ENCODE results near the gene COL27A1. TPM values are rescaled to one million over a fixed set of nuclear protein-coding genes. Genes with fewer than 3 reads are reported as not detected.
A peak's percentile ranks its signal among the peaks of the same experiment; 100 is the strongest.

The COL27A1 gene
- total and polyA plus RNA-seq, 12 donors, result 3.1 to 35.8 (median 5.1) TPM

- DNase-seq (no peak), ATAC-seq (no peak)
- intact Hi-C loops (cut with DNase I), result no loop called here
- WGBS, 2 donors, result 96% methylated on average over 8 of the region's 8 CpGs
- no peaks in the 10 kb centered on the region for H3K9me3 ChIP-seq
- no peaks in the 10 kb centered on the region for H3K27me3 ChIP-seq
- TF ChIP-seq CTCF (IDR thresholded peaks at IDR 0.05), result no peak
- no peaks in the 10 kb centered on the region for H3K4me1 ChIP-seq
- no peak overlapping the region for H3K4me3 ChIP-seq
- peaks cover 0 to 4% (median 0%) of the 10 kb centered on the region in 9 donors for H3K36me3 ChIP-seq
- H3K27ac ChIP-seq, result no peak overlapping the region
Observed at GRCh38 chr9:114196117-114196516, 40.8 kb downstream of the COL27A1 start.

GRCh38 chr9:114196979-114197622 lies 41.8 kb downstream of the COL27A1 start:
- H3K4me1 ChIP-seq, result no peaks in the 10 kb centered on the region
- WGBS, 2 donors, result 77 to 80% methylated on average over 8 of the region's 8 CpGs
- H3K9me3 ChIP-seq, result no peaks in the 10 kb centered on the region
- ATAC-seq (peak in 1 of 8 donors; percentile 39), DNase-seq (no peak)
- H3K36me3 ChIP-seq, result peaks cover 0 to 4% (median 0%) of the 10 kb centered on the region in 9 donors
- TF ChIP-seq CTCF (IDR thresholded peaks at IDR 0.05), result no peak
- H3K4me3 ChIP-seq, result no peak overlapping the region
- H3K27ac ChIP-seq, result no peak overlapping the region
- H3K27me3 ChIP-seq, result no peaks in the 10 kb centered on the region
- intact Hi-C loops (cut with DNase I), result no loop called here

- intact Hi-C loops (cut with DNase I), result no loop called here
- peaks cover 0 to 4% (median 0%) of the 10 kb centered on the region in 9 donors for H3K36me3 ChIP-seq
- DNase-seq (no peak), ATAC-seq (no peak)
- 79 to 80% methylated on average over 8 of the region's 8 CpGs for WGBS, 2 donors
- no peak for TF ChIP-seq CTCF (IDR thresholded peaks at IDR 0.05)
- H3K4me1 ChIP-seq, result no peaks in the 10 kb centered on the region
- no peaks in the 10 kb centered on the region for H3K27me3 ChIP-seq
- no peak overlapping the region for H3K4me3 ChIP-seq
- no peaks in the 10 kb centered on the region for H3K9me3 ChIP-seq
- H3K27ac ChIP-seq, result no peak overlapping the region
Observed at GRCh38 chr9:114198249-114199040, 43.1 kb downstream of the COL27A1 start.

- Histone ChIP-seq H3K27ac (no peak overlapping the region), H3K4me1 (peaks cover 4 to 14% (median 10%) of the 10 kb centered on the region in 9 donors), H3K36me3 (peaks cover 0 to 4% (median 0%) of the 10 kb centered on the region in 9 donors), H3K27me3 (no peaks in the 10 kb centered on the region), H3K9me3 (no peaks in the 10 kb centered on the region), H3K4me3 (no peak overlapping the region)
- DNase-seq (no peak), ATAC-seq (no peak)
- TF ChIP-seq CTCF (IDR thresholded peaks at IDR 0.05), result no peak
- WGBS, 2 donors, result 94 to 96% methylated on average over 17 of the region's 17 CpGs
- intact Hi-C loops (cut with DNase I), result no loop called here
Observed at GRCh38 chr9:114200721-114201300, 45.5 kb downstream of the COL27A1 start.

Measured in heart right ventricle (tissue), 16 donors.